ENCODE results near the gene LRP1. TPM values are rescaled to one million over a fixed set of nuclear protein-coding genes. Genes with fewer than 3 reads are reported as not detected.

LRP1 gene
- total and polyA plus RNA-seq, 2 of the 13 experiments (the other 11 are each of a cell fraction or from before 2014, with no cell fraction given), result 14.7 to 30.8 TPM

DNA sequence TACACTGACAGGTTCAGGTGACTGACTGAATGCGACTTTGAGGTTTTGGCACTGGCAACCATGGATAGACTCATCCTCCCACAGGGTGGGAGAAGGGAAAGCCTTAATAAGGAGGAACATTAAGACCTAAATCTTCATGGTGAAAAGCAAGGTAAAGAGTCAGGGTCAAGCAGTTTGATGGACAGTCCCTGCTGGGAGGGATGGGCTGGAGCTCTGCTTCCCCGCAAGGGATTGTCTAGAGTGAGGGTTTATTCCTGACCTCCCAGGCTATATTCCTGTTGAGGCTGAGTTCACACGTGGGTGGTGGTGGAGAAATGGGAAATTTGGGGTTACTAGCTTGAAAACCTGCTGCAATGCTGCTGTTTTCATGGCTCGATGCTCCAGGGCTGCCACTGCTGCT, 132.1 kb downstream of the LRP1 start:
- H3K4me1 ChIP-seq (ENCODE audit: insufficient read depth, low read length), result peaks cover 13% of the 10 kb centered on the region
- no peaks in the 10 kb centered on the region for H4K20me1 ChIP-seq (ENCODE audit: insufficient read depth, low read length)
- H3K79me2 ChIP-seq (ENCODE audit: insufficient read depth, low read length), result no peaks in the 10 kb centered on the region
- no peak overlapping the region for H3K27ac ChIP-seq (ENCODE audit: extremely low read length, insufficient read depth, low read length)
- 91% methylated on average over 4 of the region's 4 CpGs for WGBS (ENCODE audit: low lambda C conversion rate)
- H3K9ac ChIP-seq (ENCODE audit: insufficient read depth, low read depth, low read length), result no peak overlapping the region
- H3K4me2 ChIP-seq (ENCODE audit: low read depth, low read length), result no peak overlapping the region
- BruUV-seq (replicated peaks), result no TSS peak
- ChIA-PET POLR2A (no interaction called here), CTCF (ENCODE audit: low intra/inter-chr PET ratio, low total read pairs) (no interaction called here)
- in situ Hi-C loops (cut with HindIII; ENCODE audit: extremely low pct_ligation_motif_present, low pct_unique_long_range_greater_than_20kb), result loop anchor here (5.0 kb wide), 1 partner anchor 197 kb away; the partner anchor contains the start of genes GLI1 and INHBE
- H3K4me3 ChIP-seq (replicated peaks in 1 of 3; ENCODE audit: insufficient read depth in 1 of 3, low read depth in 2 of 3, low read length in 3 of 3), result no peak overlapping the region
- intact Hi-C loops (cut with micrococcal nuclease; ENCODE audit: unreplicated experiment), result loop anchor here (5.0 kb wide), 1 partner anchor 192 kb away; no protein-coding TSS in a partner anchor
- FAIRE-seq (no peak), DNase-seq (ENCODE audit: low spot score) (no peak), ATAC-seq (no peak)
- H3K36me3 ChIP-seq (replicated peaks in 1 of 2; ENCODE audit: control insufficient read depth in 1 of 2, insufficient read depth in 2 of 2, low read length in 2 of 2), result peaks cover 9 to 46% of the 10 kb centered on the region in 2 experiments
- no peaks in the 10 kb centered on the region for H3K9me3 ChIP-seq (ENCODE audit: low read length)
- no peak overlapping the region for H2AFZ ChIP-seq (ENCODE audit: low read length)
- TF ChIP-seq SETDB1 (CRISPR knock-in tag; IDR thresholded peaks at IDR 0.05; ENCODE audit: borderline replicate concordance) (no peak), YEATS4 (CRISPR knock-in tag; IDR thresholded peaks at IDR 0.05; ENCODE audit: borderline replicate concordance) (no peak), ZNF703 (CRISPR knock-in tag; IDR thresholded peaks at IDR 0.05; ENCODE audit: borderline replicate concordance) (no peak), KDM3A (CRISPR knock-in tag; IDR thresholded peaks at IDR 0.05; ENCODE audit: low read depth) (no peak), KLF13 (CRISPR knock-in tag; IDR thresholded peaks at IDR 0.05) (no peak), ZNF777 (CRISPR knock-in tag; IDR thresholded peaks at IDR 0.05) (no peak), HES4 (CRISPR knock-in tag; IDR thresholded peaks at IDR 0.05; ENCODE audit: borderline replicate concordance) (no peak), REL (CRISPR knock-in tag; conservative IDR thresholded peaks at IDR 0.05) (no peak)
- TF ChIP-seq, protein P1, sequence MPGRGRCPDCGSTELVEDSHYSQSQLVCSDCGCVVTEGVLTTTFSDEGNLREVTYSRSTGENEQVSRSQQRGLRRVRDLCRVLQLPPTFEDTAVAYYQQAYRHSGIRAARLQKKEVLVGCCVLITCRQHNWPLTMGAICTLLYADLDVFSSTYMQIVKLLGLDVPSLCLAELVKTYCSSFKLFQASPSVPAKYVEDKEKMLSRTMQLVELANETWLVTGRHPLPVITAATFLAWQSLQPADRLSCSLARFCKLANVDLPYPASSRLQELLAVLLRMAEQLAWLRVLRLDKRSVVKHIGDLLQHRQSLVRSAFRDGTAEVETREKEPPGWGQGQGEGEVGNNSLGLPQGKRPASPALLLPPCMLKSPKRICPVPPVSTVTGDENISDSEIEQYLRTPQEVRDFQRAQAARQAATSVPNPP (CRISPR knock-in tag; IDR thresholded peaks at IDR 0.05), result no peak
- TF ChIP-seq, protein P2, sequence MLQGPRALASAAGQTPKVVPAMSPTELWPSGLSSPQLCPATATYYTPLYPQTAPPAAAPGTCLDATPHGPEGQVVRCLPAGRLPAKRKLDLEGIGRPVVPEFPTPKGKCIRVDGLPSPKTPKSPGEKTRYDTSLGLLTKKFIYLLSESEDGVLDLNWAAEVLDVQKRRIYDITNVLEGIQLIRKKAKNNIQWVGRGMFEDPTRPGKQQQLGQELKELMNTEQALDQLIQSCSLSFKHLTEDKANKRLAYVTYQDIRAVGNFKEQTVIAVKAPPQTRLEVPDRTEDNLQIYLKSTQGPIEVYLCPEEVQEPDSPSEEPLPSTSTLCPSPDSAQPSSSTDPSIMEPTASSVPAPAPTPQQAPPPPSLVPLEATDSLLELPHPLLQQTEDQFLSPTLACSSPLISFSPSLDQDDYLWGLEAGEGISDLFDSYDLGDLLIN (CRISPR knock-in tag; IDR thresholded peaks at IDR 0.05; ENCODE audit: borderline replicate concordance), result no peak
- TF ChIP-seq, protein P3, sequence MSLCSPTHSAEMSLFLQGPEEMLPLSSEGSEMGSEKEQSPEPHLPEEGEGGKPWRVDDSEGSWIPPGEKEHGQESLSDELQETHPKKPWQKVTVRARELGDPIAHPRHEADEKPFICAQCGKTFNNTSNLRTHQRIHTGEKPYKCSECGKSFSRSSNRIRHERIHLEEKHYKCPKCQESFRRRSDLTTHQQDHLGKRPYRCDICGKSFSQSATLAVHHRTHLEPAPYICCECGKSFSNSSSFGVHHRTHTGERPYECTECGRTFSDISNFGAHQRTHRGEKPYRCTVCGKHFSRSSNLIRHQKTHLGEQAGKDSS (CRISPR knock-in tag; IDR thresholded peaks at IDR 0.05; ENCODE audit: borderline replicate concordance, low read depth), result no peak
- no peaks in the 10 kb centered on the region for H3K27me3 ChIP-seq (ENCODE audit: control insufficient read depth in 1 of 2, insufficient read depth in 2 of 2, low read length in 2 of 2)

All from HepG2 (cell line).